K562 (cell line): ENCODE data around the gene RNASE4. TPM values are rescaled to one million over a fixed set of nuclear protein-coding genes. Genes with fewer than 3 reads are reported as not detected.
A peak's percentile ranks its signal among the peaks of the same experiment; 100 is the strongest.

ENCODE experiments used
- polyA plus RNA-seq, 8 experiments: library from polyadenylated mRNA; depleted of rRNA in 4 of 8; stranded (reverse) in 5 of 8; unstranded in 3 of 8; fragments of >200 nt; fragmentation: Nextera tagmentation in 2 of 8; fragmentation: Illumina TruSeq in 1 of 8; extraction: Ambion mirVana in 2 of 8; extraction: Trizol in 1 of 8; gene quantifications; 2 replicates each; pipeline versions ENCODE4 v1.2.1 to v1.2.3, GENCODE V29; 2011 to 2014; ENCODE audit warnings: inconsistent platforms in 1 of 8, missing spikeins in 1 of 8
- total RNA-seq, 7 experiments: library from RNA; depleted of rRNA in 6 of 7; stranded (reverse); fragments of >200 nt in 6 of 7; fragmentation: Illumina TruSeq in 2 of 7; extraction: Trizol in 2 of 7; gene quantifications; 2 replicates each; pipeline versions ENCODE4 v1.2.1 to v1.2.3, GENCODE V29; 2011 to 2021; ENCODE audit warnings: low replicate concordance in 1 of 7
- TF ChIP-seq, protein P1 (sequence below): fragments of 200-600 bp; sonication (generic); IDR thresholded peaks from one replicate; pipeline ENCODE4 v1.6.1; 2012; ENCODE audit warnings: mild to moderate bottlenecking, low read depth, low read length, inconsistent platforms

The RNASE4 gene
- total and polyA plus RNA-seq, 9 of the 15 experiments (the other 6 are each of a cell fraction or from before 2014, with no cell fraction given), result 0.09 to 0.22 (median 0.13) TPM; not detected in 2

DNA sequence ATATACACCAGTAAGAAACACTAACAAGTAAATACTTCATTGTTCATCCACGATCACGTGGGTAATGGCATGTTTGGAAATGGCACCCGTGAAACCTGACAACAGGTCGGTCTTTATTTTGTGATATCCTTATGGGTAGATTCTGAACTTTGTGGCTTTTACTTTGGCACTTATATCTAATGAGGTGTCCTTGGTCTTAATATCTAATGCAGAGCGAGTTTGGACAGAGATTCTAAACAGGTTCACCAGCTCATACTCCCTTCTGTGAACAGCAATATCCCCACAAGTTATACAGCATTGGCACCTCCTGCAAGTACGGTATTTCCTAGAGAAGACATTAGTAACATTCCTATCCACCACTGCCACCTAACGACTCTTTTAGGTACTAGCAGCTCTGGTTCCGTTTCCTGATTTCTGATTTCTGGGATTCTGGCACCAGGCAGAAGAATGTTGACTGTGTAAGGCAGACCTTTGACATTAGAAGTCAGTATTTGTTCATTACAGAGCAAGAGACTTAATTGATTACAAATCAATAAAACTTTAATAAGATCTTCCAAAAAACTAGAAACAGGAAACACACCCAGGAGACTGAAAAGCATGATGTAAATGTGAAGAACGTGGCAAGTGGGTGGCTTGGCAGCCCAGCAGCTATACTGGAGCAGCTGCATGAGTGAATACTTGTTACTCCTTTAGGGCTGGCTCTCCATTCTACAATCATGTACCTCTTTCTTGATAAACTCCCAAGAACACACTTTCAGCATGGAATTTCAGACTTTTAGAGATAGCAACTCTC is 6.7 kb downstream of the RNASE4 start (continued):
- TF ChIP-seq, protein P1, sequence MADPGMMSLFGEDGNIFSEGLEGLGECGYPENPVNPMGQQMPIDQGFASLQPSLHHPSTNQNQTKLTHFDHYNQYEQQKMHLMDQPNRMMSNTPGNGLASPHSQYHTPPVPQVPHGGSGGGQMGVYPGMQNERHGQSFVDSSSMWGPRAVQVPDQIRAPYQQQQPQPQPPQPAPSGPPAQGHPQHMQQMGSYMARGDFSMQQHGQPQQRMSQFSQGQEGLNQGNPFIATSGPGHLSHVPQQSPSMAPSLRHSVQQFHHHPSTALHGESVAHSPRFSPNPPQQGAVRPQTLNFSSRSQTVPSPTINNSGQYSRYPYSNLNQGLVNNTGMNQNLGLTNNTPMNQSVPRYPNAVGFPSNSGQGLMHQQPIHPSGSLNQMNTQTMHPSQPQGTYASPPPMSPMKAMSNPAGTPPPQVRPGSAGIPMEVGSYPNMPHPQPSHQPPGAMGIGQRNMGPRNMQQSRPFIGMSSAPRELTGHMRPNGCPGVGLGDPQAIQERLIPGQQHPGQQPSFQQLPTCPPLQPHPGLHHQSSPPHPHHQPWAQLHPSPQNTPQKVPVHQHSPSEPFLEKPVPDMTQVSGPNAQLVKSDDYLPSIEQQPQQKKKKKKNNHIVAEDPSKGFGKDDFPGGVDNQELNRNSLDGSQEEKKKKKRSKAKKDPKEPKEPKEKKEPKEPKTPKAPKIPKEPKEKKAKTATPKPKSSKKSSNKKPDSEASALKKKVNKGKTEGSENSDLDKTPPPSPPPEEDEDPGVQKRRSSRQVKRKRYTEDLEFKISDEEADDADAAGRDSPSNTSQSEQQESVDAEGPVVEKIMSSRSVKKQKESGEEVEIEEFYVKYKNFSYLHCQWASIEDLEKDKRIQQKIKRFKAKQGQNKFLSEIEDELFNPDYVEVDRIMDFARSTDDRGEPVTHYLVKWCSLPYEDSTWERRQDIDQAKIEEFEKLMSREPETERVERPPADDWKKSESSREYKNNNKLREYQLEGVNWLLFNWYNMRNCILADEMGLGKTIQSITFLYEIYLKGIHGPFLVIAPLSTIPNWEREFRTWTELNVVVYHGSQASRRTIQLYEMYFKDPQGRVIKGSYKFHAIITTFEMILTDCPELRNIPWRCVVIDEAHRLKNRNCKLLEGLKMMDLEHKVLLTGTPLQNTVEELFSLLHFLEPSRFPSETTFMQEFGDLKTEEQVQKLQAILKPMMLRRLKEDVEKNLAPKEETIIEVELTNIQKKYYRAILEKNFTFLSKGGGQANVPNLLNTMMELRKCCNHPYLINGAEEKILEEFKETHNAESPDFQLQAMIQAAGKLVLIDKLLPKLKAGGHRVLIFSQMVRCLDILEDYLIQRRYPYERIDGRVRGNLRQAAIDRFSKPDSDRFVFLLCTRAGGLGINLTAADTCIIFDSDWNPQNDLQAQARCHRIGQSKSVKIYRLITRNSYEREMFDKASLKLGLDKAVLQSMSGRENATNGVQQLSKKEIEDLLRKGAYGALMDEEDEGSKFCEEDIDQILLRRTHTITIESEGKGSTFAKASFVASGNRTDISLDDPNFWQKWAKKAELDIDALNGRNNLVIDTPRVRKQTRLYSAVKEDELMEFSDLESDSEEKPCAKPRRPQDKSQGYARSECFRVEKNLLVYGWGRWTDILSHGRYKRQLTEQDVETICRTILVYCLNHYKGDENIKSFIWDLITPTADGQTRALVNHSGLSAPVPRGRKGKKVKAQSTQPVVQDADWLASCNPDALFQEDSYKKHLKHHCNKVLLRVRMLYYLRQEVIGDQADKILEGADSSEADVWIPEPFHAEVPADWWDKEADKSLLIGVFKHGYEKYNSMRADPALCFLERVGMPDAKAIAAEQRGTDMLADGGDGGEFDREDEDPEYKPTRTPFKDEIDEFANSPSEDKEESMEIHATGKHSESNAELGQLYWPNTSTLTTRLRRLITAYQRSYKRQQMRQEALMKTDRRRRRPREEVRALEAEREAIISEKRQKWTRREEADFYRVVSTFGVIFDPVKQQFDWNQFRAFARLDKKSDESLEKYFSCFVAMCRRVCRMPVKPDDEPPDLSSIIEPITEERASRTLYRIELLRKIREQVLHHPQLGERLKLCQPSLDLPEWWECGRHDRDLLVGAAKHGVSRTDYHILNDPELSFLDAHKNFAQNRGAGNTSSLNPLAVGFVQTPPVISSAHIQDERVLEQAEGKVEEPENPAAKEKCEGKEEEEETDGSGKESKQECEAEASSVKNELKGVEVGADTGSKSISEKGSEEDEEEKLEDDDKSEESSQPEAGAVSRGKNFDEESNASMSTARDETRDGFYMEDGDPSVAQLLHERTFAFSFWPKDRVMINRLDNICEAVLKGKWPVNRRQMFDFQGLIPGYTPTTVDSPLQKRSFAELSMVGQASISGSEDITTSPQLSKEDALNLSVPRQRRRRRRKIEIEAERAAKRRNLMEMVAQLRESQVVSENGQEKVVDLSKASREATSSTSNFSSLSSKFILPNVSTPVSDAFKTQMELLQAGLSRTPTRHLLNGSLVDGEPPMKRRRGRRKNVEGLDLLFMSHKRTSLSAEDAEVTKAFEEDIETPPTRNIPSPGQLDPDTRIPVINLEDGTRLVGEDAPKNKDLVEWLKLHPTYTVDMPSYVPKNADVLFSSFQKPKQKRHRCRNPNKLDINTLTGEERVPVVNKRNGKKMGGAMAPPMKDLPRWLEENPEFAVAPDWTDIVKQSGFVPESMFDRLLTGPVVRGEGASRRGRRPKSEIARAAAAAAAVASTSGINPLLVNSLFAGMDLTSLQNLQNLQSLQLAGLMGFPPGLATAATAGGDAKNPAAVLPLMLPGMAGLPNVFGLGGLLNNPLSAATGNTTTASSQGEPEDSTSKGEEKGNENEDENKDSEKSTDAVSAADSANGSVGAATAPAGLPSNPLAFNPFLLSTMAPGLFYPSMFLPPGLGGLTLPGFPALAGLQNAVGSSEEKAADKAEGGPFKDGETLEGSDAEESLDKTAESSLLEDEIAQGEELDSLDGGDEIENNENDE, result peak; percentile 76
